ENCODE results near the gene CGB5.
"Not testable (repeated sequence)": the region's sequence is repeated elsewhere in the genome, so short reads cannot be mapped to it uniquely, and the experiment has no call there.

DNA sequence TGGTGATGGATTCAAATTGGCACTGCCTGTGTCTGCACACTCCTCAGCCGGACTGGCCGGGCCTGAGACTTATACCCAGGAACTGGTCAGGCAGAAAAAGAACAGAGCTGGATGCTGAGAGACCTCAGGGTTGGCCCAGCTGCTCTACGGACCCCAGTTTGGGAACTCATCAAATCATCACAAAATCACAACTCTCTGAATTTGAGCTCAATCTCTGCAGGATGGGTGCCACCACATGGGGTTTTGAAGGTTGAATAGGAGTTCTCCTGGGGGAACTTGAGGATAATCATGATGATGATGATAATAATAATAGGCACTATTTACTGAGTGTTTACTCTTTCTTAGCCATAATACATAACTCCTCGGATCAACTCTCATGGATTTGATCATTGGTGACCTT is 982 bp upstream of the CGB5 start:
- not testable (repeated sequence) for TF ChIP-seq FOXK2 (IDR thresholded peaks at IDR 0.05); BHLHE40 (IDR thresholded peaks at IDR 0.05; ENCODE audit: borderline replicate concordance); FOXM1 (IDR thresholded peaks at IDR 0.05; ENCODE audit: borderline replicate concordance)

Data from HEK293T (cell line).